ENCODE results near the gene CYP2C9. TPM values are rescaled to one million over a fixed set of nuclear protein-coding genes. Genes with fewer than 3 reads are reported as not detected.
A peak's percentile ranks its signal among the peaks of the same experiment; 100 is the strongest.

CYP2C9 gene
- total and polyA plus RNA-seq, 2 of the 13 experiments (the other 11 are each of a cell fraction or from before 2014, with no cell fraction given), result not detected

- TF ChIP-seq, protein P1, sequence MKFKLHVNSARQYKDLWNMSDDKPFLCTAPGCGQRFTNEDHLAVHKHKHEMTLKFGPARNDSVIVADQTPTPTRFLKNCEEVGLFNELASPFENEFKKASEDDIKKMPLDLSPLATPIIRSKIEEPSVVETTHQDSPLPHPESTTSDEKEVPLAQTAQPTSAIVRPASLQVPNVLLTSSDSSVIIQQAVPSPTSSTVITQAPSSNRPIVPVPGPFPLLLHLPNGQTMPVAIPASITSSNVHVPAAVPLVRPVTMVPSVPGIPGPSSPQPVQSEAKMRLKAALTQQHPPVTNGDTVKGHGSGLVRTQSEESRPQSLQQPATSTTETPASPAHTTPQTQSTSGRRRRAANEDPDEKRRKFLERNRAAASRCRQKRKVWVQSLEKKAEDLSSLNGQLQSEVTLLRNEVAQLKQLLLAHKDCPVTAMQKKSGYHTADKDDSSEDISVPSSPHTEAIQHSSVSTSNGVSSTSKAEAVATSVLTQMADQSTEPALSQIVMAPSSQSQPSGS (CRISPR knock-in tag; IDR thresholded peaks at IDR 0.05), result peak; percentile 69; the same call in 1 of the 2 replicates
- TF ChIP-seq RARA (CRISPR knock-in tag; IDR thresholded peaks at IDR 0.05) (peak; percentile 46), RELA (CRISPR knock-in tag; IDR thresholded peaks at IDR 0.05) (no peak), AGO1 (IDR thresholded peaks at IDR 0.05; ENCODE audit: low read depth, low read length, poor library complexity, severe bottlenecking) (no peak), ZNF879 (CRISPR knock-in tag; IDR thresholded peaks at IDR 0.05) (no peak), MXD4 (CRISPR knock-in tag; IDR thresholded peaks at IDR 0.05) (no peak), ELF3 (CRISPR knock-in tag; IDR thresholded peaks at IDR 0.05) (peak; percentile 54), KLF11 (CRISPR knock-in tag; IDR thresholded peaks at IDR 0.05) (no peak), YEATS2 (CRISPR knock-in tag; IDR thresholded peaks at IDR 0.05; ENCODE audit: borderline replicate concordance) (no peak), ZBTB34 (CRISPR knock-in tag; IDR thresholded peaks at IDR 0.05) (peak; percentile 37; the same call in 1 of the 2 replicates), NR2F2 (IDR thresholded peaks at IDR 0.05; ENCODE audit: borderline replicate concordance, low read depth) (0 out of 2 replicates have a peak, but pooled peaks have one; percentile 34), NCOR1 (IDR thresholded peaks at IDR 0.05; ENCODE audit: borderline replicate concordance, low read length) (peak; percentile 80), ELF4 (CRISPR knock-in tag; IDR thresholded peaks at IDR 0.05; ENCODE audit: borderline replicate concordance) (no peak), ZNF609 (CRISPR knock-in tag; IDR thresholded peaks at IDR 0.05; ENCODE audit: borderline replicate concordance) (no peak), NR2F6 (IDR thresholded peaks at IDR 0.05) (peak; percentile 57), NR2F6 (CRISPR knock-in tag; IDR thresholded peaks at IDR 0.05) (0 out of 2 replicates have a peak, but pooled peaks have one; percentile 43), GFI1 (CRISPR knock-in tag; IDR thresholded peaks at IDR 0.05; ENCODE audit: borderline replicate concordance) (peak; percentile 89), ZNF530 (CRISPR knock-in tag; IDR thresholded peaks at IDR 0.05; ENCODE audit: low read depth) (no peak), ZNF713 (CRISPR knock-in tag; IDR thresholded peaks at IDR 0.05) (no peak), ZEB1 (IDR thresholded peaks at IDR 0.05; ENCODE audit: insufficient replicate concordance, low read depth) (no peak), ZNF331 (CRISPR knock-in tag; IDR thresholded peaks at IDR 0.05) (peak; percentile 68; the same call in 1 of the 2 replicates)
- TF ChIP-seq, protein P2, sequence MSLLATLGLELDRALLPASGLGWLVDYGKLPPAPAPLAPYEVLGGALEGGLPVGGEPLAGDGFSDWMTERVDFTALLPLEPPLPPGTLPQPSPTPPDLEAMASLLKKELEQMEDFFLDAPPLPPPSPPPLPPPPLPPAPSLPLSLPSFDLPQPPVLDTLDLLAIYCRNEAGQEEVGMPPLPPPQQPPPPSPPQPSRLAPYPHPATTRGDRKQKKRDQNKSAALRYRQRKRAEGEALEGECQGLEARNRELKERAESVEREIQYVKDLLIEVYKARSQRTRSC (CRISPR knock-in tag; IDR thresholded peaks at IDR 0.05; ENCODE audit: low read depth), result no peak
These were observed 35.9 kb upstream of the CYP2C9 start (continued) for GRCh38 chr10:94902570-94902969.

Measured in HepG2 (cell line).